HFF-Myc (cell line): ENCODE data around the gene PUS1.

ENCODE experiments used
- DNase-seq: peaks from one replicate; pipeline ENCODE4 v3.0.0-alpha.2; 2011; ENCODE audit warnings: low read depth; ENCODE audit errors: extremely low read depth
- H3K4me3 ChIP-seq: replicated peaks from 2 replicates; pipeline ENCODE4 v1.5.1; 2011; ENCODE audit warnings: low read depth, mild to moderate bottlenecking, control low read depth, low read length
- TF ChIP-seq, protein P1 (sequence below): IDR thresholded peaks from 2 replicates; pipeline ENCODE4 v1.5.1; 2012; ENCODE audit warnings: mild to moderate bottlenecking, low read depth, low read length, control low read depth; ENCODE audit errors: missing control alignments

The PUS1 gene

DNA sequence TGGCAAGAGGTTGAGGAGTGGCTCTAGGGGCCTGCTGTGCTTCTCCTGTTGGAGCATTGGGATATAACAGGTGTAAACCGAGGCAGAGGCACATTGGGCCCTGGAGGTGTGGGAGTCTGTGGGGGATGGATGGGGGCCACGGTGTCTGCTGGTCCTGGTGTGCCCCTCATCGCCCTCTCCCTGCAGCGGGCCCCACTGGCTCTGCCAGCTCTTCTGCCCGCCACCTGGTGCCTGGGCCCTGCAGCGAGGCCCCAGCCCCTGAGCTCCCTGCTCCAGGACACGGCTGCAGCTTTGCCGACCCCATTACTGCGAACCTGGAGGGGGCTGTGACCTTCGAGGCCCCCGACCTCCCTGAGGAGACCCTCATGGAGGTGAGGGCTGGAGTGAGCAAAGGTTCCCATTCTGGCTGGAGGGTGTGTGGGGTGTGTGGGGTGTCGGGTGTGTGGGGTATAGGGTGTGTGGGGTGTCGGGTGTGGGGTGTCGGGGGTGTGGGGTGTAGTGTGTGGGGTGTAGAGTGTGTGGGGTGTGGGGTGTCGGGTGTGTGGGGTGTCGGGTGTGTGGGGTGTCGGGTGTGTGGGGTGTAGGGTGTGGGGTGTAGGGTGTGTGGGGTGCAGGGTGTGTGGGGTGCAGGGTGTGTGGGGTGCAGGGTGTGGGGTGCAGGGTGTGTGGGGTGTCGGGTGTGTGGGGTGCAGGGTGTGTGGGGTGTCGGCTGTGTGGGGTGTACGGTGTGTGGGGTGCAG is 10.6 kb upstream of the PUS1 start:
- DNase-seq: no peak
- no peak overlapping the region for H3K4me3 ChIP-seq
- TF ChIP-seq, protein P1, sequence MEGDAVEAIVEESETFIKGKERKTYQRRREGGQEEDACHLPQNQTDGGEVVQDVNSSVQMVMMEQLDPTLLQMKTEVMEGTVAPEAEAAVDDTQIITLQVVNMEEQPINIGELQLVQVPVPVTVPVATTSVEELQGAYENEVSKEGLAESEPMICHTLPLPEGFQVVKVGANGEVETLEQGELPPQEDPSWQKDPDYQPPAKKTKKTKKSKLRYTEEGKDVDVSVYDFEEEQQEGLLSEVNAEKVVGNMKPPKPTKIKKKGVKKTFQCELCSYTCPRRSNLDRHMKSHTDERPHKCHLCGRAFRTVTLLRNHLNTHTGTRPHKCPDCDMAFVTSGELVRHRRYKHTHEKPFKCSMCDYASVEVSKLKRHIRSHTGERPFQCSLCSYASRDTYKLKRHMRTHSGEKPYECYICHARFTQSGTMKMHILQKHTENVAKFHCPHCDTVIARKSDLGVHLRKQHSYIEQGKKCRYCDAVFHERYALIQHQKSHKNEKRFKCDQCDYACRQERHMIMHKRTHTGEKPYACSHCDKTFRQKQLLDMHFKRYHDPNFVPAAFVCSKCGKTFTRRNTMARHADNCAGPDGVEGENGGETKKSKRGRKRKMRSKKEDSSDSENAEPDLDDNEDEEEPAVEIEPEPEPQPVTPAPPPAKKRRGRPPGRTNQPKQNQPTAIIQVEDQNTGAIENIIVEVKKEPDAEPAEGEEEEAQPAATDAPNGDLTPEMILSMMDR: no peak

DNA sequence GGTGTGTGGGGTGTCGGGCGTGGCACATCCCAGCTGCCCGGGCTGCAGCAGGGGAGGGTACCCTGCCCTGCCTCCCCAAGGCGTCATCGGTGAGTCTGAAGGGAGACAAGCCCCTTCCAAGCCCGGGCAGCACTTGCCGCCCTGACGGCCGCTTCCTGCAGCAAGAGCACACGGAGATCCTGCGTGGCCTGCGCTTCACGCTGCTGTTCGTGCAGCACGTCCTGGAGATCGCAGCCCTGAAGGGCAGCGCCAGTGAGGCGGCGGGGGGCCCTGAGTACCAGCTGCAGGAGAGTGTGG is 10.1 kb upstream of the PUS1 start:
- DNase-seq: no peak
- TF ChIP-seq, protein P1: no peak

DNA sequence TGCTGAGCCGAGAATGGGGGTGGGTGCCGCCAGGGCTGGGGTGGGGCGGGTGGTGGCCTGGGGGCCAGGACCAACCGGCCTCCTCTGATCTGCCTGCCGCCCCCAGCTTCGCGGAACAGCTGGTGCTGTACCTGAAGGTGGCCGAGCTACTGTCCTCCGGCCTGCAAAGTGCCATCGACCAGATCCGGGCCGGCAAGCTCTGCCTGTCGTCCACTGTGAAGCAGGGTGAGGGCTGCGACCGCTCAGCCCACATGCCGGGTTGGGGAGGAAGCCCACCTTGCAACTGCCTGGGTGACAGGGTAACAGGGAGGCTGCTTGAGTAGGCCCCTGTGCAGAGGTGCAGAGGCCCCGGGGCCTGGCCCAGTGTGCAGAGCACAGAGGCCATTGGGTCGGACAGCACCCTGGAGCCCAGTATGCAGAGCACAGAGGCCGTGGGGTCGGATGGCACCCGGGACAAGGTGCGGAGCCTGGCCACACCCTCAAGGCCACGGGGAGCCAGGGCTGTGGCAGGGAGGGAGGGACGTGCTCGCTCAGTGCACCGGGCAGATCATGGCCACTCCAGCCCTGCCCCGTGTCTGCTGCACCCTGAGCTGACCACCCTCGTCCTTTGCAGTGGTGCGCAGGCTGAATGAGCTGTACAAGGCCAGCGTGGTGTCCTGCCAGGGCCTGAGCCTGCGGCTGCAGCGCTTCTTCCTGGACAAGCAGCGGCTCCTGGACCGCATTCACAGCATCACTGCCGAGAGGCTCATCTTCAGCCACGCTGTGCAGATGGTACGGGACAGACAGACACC is 9.5 kb upstream of the PUS1 start:
- no peak for DNase-seq
- H3K4me3 ChIP-seq: no peak overlapping the region
- TF ChIP-seq, protein P1: no peak

More for the DNA sequence above, 10.1 kb upstream of the PUS1 start:
- no peak overlapping the region for H3K4me3 ChIP-seq

DNA sequence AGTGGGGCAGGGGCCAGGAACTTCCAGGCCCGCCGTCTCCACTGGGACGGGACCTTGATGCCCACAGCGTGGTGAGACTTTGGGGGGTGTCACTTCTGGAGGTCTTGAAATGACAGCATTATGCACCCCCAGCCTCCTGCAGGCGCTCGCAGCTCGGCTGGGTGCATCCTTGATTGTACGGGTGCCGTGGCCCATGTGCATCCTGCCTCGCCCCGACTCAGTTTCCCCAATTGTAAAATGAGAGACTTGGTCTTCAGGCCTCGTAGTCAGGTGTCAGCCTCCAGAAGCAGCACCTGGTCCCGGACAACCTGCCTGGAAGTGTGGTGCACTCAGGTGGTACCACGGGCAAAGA is 8.9 kb upstream of the PUS1 start:
- TF ChIP-seq, protein P1: no peak
- DNase-seq: no peak
- H3K4me3 ChIP-seq: no peak overlapping the region

DNA sequence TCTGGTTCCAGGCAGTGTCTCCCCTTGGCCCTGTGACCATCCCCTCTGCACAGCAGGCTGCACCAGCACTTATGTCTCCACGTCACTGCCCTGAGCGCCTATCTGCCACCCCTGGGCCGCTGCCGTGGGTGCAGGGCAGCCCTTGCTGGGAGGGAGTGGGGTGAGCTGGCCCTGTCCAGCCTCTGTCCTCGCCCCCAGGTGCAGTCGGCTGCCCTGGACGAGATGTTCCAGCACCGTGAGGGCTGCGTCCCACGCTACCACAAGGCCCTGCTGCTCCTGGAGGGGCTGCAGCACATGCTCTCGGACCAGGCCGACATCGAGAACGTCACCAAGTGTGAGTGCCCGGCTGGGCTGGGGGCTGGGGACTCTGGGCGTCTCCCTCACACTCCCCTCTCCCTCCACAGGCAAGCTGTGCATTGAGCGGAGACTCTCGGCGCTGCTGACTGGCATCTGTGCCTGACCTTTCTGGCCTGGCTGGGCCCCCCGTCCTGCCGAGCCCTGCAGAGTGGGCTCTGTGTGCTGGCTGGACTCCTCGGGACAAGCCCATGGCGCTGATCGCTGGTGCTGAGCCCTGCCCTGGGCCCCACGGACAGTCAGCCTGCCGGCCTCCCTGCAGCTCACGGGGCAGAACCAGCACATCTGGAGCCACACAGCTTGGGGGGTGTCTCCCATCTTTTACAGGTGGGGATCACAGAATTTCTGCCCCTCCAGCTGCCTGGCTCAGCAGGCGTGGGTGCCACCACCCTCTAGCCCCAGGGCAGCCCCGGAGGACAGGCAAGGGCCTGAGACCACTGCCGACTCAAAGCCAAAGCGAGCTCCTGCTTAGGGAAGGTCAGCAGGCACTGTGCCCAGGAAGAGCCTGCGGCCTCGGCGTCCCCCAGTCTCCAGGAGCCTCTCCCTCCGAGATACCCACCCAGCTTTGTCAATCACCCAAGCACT is 7.9 kb upstream of the PUS1 start:
- no peak for DNase-seq
- TF ChIP-seq, protein P1: no peak

DNA sequence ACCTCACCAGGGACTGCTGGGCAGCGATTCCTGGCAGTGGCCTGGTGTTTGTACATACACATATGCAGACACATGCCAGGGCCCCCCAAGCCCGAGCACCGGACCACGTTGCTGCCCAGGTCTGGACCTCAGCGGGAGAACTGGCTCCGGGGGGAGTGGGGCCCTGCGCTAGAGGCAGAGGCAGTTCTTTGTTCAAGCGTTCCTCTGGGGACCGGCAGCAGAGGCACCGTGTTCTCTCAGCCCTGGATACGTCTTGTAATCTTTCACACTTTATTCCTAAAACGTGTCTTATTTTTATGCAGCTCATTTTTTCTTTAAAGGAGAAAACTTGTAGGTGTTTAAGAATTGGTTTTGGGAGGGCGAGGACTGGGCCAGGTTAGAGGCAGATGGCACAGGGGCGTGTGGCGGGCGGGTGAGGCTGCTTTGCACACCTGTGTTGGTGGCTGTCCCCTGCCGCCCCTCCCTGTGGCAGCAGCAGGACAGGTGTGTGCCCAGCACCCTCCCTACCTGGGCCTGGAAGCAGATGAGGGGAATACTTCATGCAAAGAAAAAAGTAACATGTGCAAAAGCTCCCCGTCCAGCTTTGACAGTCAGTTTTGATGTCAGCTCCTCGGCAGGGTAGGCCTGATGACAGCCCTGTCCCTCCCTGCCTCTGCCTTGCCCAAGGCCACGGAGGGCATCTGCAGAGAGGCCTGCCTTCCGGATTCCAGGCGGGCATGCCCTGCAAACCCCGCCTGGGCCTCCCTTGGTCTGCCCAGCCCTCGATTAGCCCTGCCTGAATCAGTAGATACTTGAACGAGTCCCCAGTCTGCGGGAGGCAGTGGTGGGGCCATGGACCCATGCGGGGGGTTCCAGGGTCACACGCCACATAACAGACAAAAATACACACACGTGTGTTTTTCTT is 7.0 kb upstream of the PUS1 start:
- TF ChIP-seq, protein P1: no peak
- H3K4me3 ChIP-seq: no peak overlapping the region
- DNase-seq: no peak

More for the DNA sequence above, 7.9 kb upstream of the PUS1 start:
- no peak overlapping the region for H3K4me3 ChIP-seq
